ENCODE measurements around the gene ABCA13. TPM values are rescaled to one million over a fixed set of nuclear protein-coding genes. Genes with fewer than 3 reads are reported as not detected.

The ABCA13 gene
- total RNA-seq, 1 donor = 0.54 TPM

GRCh38 chr7:48636391-48637015 is 465.2 kb downstream of the ABCA13 start:
- DNase-seq (ENCODE audit: low read depth) = peak; percentile 1
- TF ChIP-seq, protein P1, sequence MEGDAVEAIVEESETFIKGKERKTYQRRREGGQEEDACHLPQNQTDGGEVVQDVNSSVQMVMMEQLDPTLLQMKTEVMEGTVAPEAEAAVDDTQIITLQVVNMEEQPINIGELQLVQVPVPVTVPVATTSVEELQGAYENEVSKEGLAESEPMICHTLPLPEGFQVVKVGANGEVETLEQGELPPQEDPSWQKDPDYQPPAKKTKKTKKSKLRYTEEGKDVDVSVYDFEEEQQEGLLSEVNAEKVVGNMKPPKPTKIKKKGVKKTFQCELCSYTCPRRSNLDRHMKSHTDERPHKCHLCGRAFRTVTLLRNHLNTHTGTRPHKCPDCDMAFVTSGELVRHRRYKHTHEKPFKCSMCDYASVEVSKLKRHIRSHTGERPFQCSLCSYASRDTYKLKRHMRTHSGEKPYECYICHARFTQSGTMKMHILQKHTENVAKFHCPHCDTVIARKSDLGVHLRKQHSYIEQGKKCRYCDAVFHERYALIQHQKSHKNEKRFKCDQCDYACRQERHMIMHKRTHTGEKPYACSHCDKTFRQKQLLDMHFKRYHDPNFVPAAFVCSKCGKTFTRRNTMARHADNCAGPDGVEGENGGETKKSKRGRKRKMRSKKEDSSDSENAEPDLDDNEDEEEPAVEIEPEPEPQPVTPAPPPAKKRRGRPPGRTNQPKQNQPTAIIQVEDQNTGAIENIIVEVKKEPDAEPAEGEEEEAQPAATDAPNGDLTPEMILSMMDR (IDR thresholded peaks at IDR 0.05; ENCODE audit: insufficient read depth, low read length) = no peak
- no peak overlapping the region for H3K4me3 ChIP-seq (ENCODE audit: low read depth, low read length)

- DNase-seq (ENCODE audit: low read depth) = no peak
- no peak overlapping the region for H3K4me3 ChIP-seq (ENCODE audit: low read depth, low read length)
- TF ChIP-seq, protein P1 (IDR thresholded peaks at IDR 0.05; ENCODE audit: insufficient read depth, low read length) = no peak
Observed at GRCh38 chr7:48637382-48637781, 466.1 kb downstream of the ABCA13 start.

GRCh38 chr7:48638041-48638440 is 466.8 kb downstream of the ABCA13 start:
- TF ChIP-seq, protein P1 (IDR thresholded peaks at IDR 0.05; ENCODE audit: insufficient read depth, low read length) = no peak
- H3K4me3 ChIP-seq (ENCODE audit: low read depth, low read length) = no peak overlapping the region
- no peak for DNase-seq (ENCODE audit: low read depth)

GRCh38 chr7:48643431-48644013 is 472.3 kb downstream of the ABCA13 start:
- H3K4me3 ChIP-seq (ENCODE audit: low read depth, low read length) = no peak overlapping the region
- DNase-seq (ENCODE audit: low read depth) = no peak
- TF ChIP-seq, protein P1 (IDR thresholded peaks at IDR 0.05; ENCODE audit: insufficient read depth, low read length) = no peak

DNA sequence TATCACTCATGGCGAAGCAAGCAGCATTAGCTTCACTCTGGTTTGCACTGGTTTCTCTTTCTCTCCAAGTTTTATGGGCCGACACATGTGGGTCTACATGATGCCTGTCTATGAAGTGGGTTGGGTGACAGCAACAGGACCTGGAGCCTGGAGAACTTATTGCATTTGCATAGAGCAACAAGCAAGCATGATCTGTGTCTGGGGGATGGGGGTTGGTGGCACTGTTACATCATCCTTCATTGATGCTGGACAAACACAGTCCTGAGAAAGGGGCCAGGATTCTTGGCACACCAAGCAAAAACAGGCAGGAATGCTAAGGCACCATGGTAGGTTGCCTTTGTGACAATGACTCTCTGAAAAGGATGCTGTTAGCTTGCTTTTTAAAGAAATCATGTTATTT is 486.9 kb downstream of the ABCA13 start:
- H3K4me3 ChIP-seq (ENCODE audit: low read depth, low read length) = no peak overlapping the region
- TF ChIP-seq, protein P1 (IDR thresholded peaks at IDR 0.05; ENCODE audit: insufficient read depth, low read length) = no peak
- DNase-seq (ENCODE audit: low read depth) = no peak

DNA sequence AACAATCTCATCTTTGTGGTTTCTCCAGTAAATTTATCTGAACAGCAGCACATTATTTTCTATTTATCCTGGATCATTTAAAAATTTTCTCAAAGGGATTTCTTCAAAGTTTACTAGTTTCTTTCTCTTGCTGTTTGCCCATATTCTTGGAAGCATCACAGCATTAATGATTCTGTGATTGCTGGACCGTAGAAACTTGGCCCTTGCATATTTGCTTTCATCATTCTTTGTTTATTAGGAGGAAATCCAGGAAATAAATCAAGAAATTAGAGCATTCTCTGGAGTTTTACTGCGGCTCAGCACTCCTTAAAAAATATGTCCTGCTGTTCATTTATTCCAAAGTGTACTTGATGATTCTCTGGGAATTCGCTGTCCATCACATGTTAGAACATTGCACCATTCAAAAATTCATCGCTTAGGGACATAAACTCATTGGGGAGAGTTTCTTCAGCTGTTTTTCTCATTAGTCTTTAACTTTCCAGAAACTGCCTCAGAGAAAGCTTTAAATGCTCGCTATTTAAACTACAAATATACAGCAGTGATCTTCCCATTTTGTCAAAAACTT is 489.1 kb downstream of the ABCA13 start:
- no peak for DNase-seq (ENCODE audit: low read depth)
- TF ChIP-seq, protein P1 (IDR thresholded peaks at IDR 0.05; ENCODE audit: insufficient read depth, low read length) = no peak
- H3K4me3 ChIP-seq (ENCODE audit: low read depth, low read length) = no peak overlapping the region
